Measurements from ENCODE around the gene UGGT2.
A peak's percentile ranks its signal among the peaks of the same experiment; 100 is the strongest.

UGGT2 gene

GRCh38 chr13:95842898-95843297 lies 210.3 kb downstream of the UGGT2 start:
- CTCF ChIA-PET, result interaction anchor here (1.4 to 3.7 kb wide), 2 partner anchors 8 to 9 kb away, joined by 3 to 31 read pairs; no protein-coding TSS in a partner anchor
- POLR2A ChIA-PET, result interaction anchor here (0.5 kb wide), 1 partner anchor 233 kb away, joined by 3 read pairs; no protein-coding TSS in a partner anchor
- DNase-seq (ENCODE audit: low read depth, low spot score), result no peak
- no peak overlapping the region for H3K4me3 ChIP-seq (ENCODE audit: low read depth, low read length)
- TF ChIP-seq CTCF (IDR thresholded peaks at IDR 0.05; ENCODE audit: insufficient read depth, low read length, missing control alignments), result no peak

- POLR2A ChIA-PET, result no interaction called here
Measured at GRCh38 chr13:95841894-95842293, 211.3 kb downstream of the UGGT2 start.

GRCh38 chr13:95834134-95834765 lies 219.0 kb downstream of the UGGT2 start:
- DNase-seq (ENCODE audit: low read depth, low spot score), result peak; percentile 12
- peak; percentile 81 for TF ChIP-seq CTCF (IDR thresholded peaks at IDR 0.05; ENCODE audit: insufficient read depth, low read length, missing control alignments)
- CTCF ChIA-PET, result interaction anchor here (0.6 to 9.2 kb wide), 64 partner anchors 9 to 645 kb away, joined by 3 to 239 read pairs (median 4); partner anchors contain the start of gene DZIP1
- POLR2A ChIA-PET, result no interaction called here
- H3K4me3 ChIP-seq (ENCODE audit: low read depth, low read length), result no peak overlapping the region

More at GRCh38 chr13:95841894-95842293, 211.3 kb downstream of the UGGT2 start:
- H3K4me3 ChIP-seq (ENCODE audit: low read depth, low read length), result no peak overlapping the region
- TF ChIP-seq CTCF (IDR thresholded peaks at IDR 0.05; ENCODE audit: insufficient read depth, low read length, missing control alignments), result no peak
- CTCF ChIA-PET, result interaction anchor here (3.7 kb wide), 1 partner anchor 7 kb away, joined by 31 read pairs; no protein-coding TSS in a partner anchor
- DNase-seq (ENCODE audit: low read depth, low spot score), result no peak

- no peak overlapping the region for H3K4me3 ChIP-seq (ENCODE audit: low read depth, low read length)
- ChIA-PET POLR2A (no interaction called here), CTCF (interaction anchor here (0.6 to 9.2 kb wide), 62 partner anchors 10 to 644 kb away, joined by 3 to 239 read pairs (median 4); partner anchors contain the start of gene DZIP1)
- no peak for DNase-seq (ENCODE audit: low read depth, low spot score)
- TF ChIP-seq CTCF (IDR thresholded peaks at IDR 0.05; ENCODE audit: insufficient read depth, low read length, missing control alignments), result no peak
Measured at GRCh38 chr13:95833719-95834118, 219.5 kb downstream of the UGGT2 start.

- ChIA-PET CTCF (interaction anchor here (0.8 to 9.2 kb wide), 32 partner anchors 11 to 644 kb away, joined by 3 to 239 read pairs (median 6); partner anchors contain the start of gene DZIP1), POLR2A (no interaction called here)
- H3K4me3 ChIP-seq (ENCODE audit: low read depth, low read length), result no peak overlapping the region
- no peak for TF ChIP-seq CTCF (IDR thresholded peaks at IDR 0.05; ENCODE audit: insufficient read depth, low read length, missing control alignments)
- no peak for DNase-seq (ENCODE audit: low read depth, low spot score)
Measured at GRCh38 chr13:95833126-95833525, 220.1 kb downstream of the UGGT2 start.

- ChIA-PET CTCF (interaction anchor here (14.7 kb wide), 1 partner anchor 12 kb away, joined by 125 read pairs; no protein-coding TSS in a partner anchor), POLR2A (no interaction called here)
- no peak for DNase-seq (ENCODE audit: low read depth, low spot score)
- no peak overlapping the region for H3K4me3 ChIP-seq (ENCODE audit: low read depth, low read length)
- TF ChIP-seq CTCF (IDR thresholded peaks at IDR 0.05; ENCODE audit: insufficient read depth, low read length, missing control alignments), result no peak
Measured at GRCh38 chr13:95822303-95822702, 230.9 kb downstream of the UGGT2 start.

All from AG04449 (cell line).